HG03097 (cell line): ENCODE data around the gene FRZB.

Source experiments
- ATAC-seq: cut with Tn5 transposase; IDR thresholded peaks from one replicate; pipeline ENCODE4 v1.9.1; 2021; ENCODE audit not compliant: unreplicated experiment, low FRiP score

Gene FRZB

DNA sequence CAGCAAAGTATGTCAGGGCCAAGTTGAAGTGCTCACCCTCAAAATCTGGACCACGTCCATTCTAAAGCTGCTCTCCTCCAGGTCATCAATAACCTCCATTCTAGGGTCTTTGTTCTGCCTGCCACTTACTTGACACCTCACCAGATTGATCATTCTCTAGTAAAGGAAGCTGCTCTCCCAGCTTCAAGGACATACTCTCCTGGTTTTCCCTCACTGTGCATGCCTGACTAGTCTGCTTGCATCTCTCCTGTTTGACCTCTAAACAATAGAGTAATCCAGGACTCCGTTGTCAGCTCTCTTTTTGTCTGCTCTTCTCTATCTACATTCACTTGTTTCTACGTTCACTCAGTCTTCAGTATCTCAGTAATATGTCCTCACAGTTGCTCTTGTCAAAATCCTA, 59.1 kb downstream of the FRZB start:
- ATAC-seq = no peak

DNA sequence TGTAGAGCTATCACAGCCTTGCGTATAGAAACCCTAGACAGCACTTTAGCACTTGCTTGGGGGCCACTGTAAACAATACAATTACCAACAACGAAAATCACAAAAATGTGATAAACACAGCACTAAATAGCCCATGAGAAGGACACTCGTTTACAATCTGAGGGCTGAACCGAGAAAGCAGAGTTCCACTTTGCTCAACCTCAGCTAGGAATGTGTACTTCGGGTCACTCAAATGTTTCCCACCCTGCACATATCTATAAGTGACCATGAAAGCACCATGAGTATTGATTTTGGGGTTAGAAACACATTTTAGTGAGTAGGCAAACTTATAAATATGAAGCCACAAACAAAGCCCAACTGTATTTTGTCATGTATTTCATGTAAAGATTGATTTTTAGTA, 62.3 kb downstream of the FRZB start:
- ATAC-seq = no peak

- ATAC-seq = no peak
Measured at GRCh38 chr2:182798736-182799135, 67.7 kb downstream of the FRZB start.

- ATAC-seq = no peak
Measured at GRCh38 chr2:182792441-182792840, 74.0 kb downstream of the FRZB start.

- ATAC-seq = no peak
Measured at GRCh38 chr2:182784777-182785176, 81.7 kb downstream of the FRZB start.

GRCh38 chr2:182784058-182784706, 82.3 kb downstream of the FRZB start:
- no peak for ATAC-seq
